HFF-Myc (cell line): Measurements from ENCODE around the gene FAF1.

Source experiments
- DNase-seq: peaks from one replicate; pipeline ENCODE4 v3.0.0-alpha.2; 2011; ENCODE audit warnings: low read depth; ENCODE audit errors: extremely low read depth
- H3K4me3 ChIP-seq: replicated peaks from 2 replicates; pipeline ENCODE4 v1.5.1; 2011; ENCODE audit warnings: low read depth, mild to moderate bottlenecking, control low read depth, low read length
- CTCF ChIP-seq: IDR thresholded peaks from 2 replicates; pipeline ENCODE4 v1.5.1; 2012; ENCODE audit warnings: mild to moderate bottlenecking, low read depth, low read length, control low read depth; ENCODE audit errors: missing control alignments

The FAF1 gene

GRCh38 chr1:50415235-50416149 lies 544.6 kb downstream of the FAF1 start:
- no peak for DNase-seq
- H3K4me3 ChIP-seq, result no peak overlapping the region
- TF ChIP-seq CTCF, result no peak

- no peak overlapping the region for H3K4me3 ChIP-seq
- TF ChIP-seq CTCF, result no peak
- no peak for DNase-seq
These were observed 545.2 kb downstream of the FAF1 start for GRCh38 chr1:50414853-50415234.

GRCh38 chr1:50412813-50413476 lies 547.1 kb downstream of the FAF1 start:
- no peak for DNase-seq
- H3K4me3 ChIP-seq, result no peak overlapping the region
- no peak for TF ChIP-seq CTCF

- no peak for TF ChIP-seq CTCF
- no peak for DNase-seq
- no peak overlapping the region for H3K4me3 ChIP-seq
These were observed 554.3 kb downstream of the FAF1 start for GRCh38 chr1:50405814-50406213.

GRCh38 chr1:50393522-50394120 lies 566.4 kb downstream of the FAF1 start:
- TF ChIP-seq CTCF, result no peak
- no peak for DNase-seq
- H3K4me3 ChIP-seq, result no peak overlapping the region
